NCI-H748 treated with DMSO at 0.1 percent for 48 hours (cell line): ENCODE data around the gene HSPE1.
A peak's percentile ranks its signal among the peaks of the same experiment; 100 is the strongest.
"Not testable (repeated sequence)": the region's sequence is repeated elsewhere in the genome, so short reads cannot be mapped to it uniquely, and the experiment has no call there.

ENCODE experiments used
- DNase-seq: peaks from one replicate; lab custom pipeline; 2025; lab: John Stamatoyannopoulos, UW

The HSPE1 gene

GRCh38 chr2:197498235-197498936, 1.8 kb upstream of the HSPE1 start:
- no peak for DNase-seq

GRCh38 chr2:197498937-197499593, 1.1 kb upstream of the HSPE1 start:
- peak; percentile 42 for DNase-seq

- DNase-seq = no peak
These were observed 438 bp downstream of the HSPE1 start for GRCh38 chr2:197500503-197501131.

GRCh38 chr2:197502201-197502600, 2.0 kb downstream of the HSPE1 start:
- DNase-seq = no peak

GRCh38 chr2:197502685-197503084, 2.5 kb downstream of the HSPE1 start:
- no peak for DNase-seq

- DNase-seq = no peak
These were observed 3.8 kb downstream of the HSPE1 start for GRCh38 chr2:197504000-197504399.

- no peak for DNase-seq
These were observed 4.3 kb downstream of the HSPE1 start for GRCh38 chr2:197504512-197504911.

GRCh38 chr2:197506658-197507057, 6.5 kb downstream of the HSPE1 start:
- no peak for DNase-seq

- DNase-seq = no peak
These were observed 13.7 kb downstream of the HSPE1 start for GRCh38 chr2:197513915-197514314.

- peak; percentile 33 for DNase-seq
These were observed 14.6 kb downstream of the HSPE1 start for GRCh38 chr2:197514754-197515153.

- peak; percentile 78 for DNase-seq
These were observed 15.1 kb downstream of the HSPE1 start for GRCh38 chr2:197515315-197515738.

- DNase-seq = peak; percentile 96
These were observed 15.7 kb downstream of the HSPE1 start, which contains the start of gene MOB4 for GRCh38 chr2:197515739-197516392. TSS of gene MOB4 (plus strand) at chr2:197516066. CDS start at chr2:197516087, 21 bp downstream.

- DNase-seq = peak; percentile 45
These were observed 16.2 kb downstream of the HSPE1 start for GRCh38 chr2:197516393-197516761.

- DNase-seq = no peak
These were observed 17.0 kb downstream of the HSPE1 start for GRCh38 chr2:197517150-197517549.

GRCh38 chr2:197538412-197538811, 38.2 kb downstream of the HSPE1 start:
- DNase-seq = no peak

- DNase-seq = no peak
These were observed 39.6 kb downstream of the HSPE1 start for GRCh38 chr2:197539734-197540133.

- no peak for DNase-seq
These were observed 43.0 kb downstream of the HSPE1 start for GRCh38 chr2:197543206-197543605.

GRCh38 chr2:197547163-197547900, 47.2 kb downstream of the HSPE1 start:
- DNase-seq = no peak

- no peak for DNase-seq
These were observed 48.4 kb downstream of the HSPE1 start for GRCh38 chr2:197548582-197548981.

- not testable (repeated sequence) for DNase-seq
These were observed 51.1 kb downstream of the HSPE1 start for GRCh38 chr2:197551260-197551659.
